ENCODE data around the gene CHMP1A.
"Not testable (repeated sequence)": the region's sequence is repeated elsewhere in the genome, so short reads cannot be mapped to it uniquely, and the experiment has no call there.

CHMP1A gene

DNA sequence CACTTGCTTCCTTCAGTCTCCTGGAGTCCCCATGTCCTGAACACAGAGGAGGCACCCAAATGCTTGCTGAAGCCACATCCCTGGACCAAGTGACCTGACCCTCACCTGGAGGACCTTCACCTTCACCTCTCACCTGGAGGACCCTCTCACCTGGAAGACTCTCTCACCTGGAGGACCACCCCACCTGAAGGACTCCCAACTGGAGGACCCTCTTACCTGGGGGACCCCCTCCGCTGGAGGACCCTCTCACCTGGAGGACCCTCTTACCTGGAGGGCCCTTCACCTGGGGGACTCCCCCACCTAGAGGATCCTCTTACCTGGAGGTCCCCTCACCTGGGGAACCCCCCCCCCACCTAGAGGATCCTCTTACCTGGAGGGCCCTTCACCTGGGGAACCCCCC is 28.4 kb upstream of the CHMP1A start:
- H3K4me3 ChIP-seq (ENCODE audit: low read depth, low read length): no peak overlapping the region
- no peak for DNase-seq (ENCODE audit: low read depth)
- TF ChIP-seq CTCF (IDR thresholded peaks at IDR 0.05; ENCODE audit: insufficient read depth, low read depth, low read length, missing control alignments): no peak

DNA sequence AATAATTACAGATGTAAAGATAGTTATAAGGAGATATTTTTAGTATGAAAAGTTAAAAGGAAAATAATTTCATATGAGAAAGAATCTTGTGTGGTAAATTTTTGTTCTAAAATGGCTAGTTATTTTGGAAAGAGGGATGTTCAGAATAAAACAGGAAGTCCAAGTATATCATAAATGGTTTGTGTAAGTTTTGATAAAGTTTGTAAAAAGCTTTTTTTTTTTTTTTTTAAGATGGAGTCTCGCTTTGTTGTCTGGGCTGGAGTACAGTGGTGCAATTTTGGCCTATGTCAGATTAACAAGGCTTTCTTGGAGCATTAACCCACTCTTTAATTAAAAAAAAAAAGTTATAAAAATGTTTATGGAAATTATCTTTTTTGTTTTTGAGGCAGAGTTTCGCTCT is 20.8 kb upstream of the CHMP1A start:
- TF ChIP-seq CTCF (IDR thresholded peaks at IDR 0.05; ENCODE audit: insufficient read depth, low read depth, low read length, missing control alignments): no peak
- DNase-seq (ENCODE audit: low read depth): no peak
- H3K4me3 ChIP-seq (ENCODE audit: low read depth, low read length): no peak overlapping the region

DNA sequence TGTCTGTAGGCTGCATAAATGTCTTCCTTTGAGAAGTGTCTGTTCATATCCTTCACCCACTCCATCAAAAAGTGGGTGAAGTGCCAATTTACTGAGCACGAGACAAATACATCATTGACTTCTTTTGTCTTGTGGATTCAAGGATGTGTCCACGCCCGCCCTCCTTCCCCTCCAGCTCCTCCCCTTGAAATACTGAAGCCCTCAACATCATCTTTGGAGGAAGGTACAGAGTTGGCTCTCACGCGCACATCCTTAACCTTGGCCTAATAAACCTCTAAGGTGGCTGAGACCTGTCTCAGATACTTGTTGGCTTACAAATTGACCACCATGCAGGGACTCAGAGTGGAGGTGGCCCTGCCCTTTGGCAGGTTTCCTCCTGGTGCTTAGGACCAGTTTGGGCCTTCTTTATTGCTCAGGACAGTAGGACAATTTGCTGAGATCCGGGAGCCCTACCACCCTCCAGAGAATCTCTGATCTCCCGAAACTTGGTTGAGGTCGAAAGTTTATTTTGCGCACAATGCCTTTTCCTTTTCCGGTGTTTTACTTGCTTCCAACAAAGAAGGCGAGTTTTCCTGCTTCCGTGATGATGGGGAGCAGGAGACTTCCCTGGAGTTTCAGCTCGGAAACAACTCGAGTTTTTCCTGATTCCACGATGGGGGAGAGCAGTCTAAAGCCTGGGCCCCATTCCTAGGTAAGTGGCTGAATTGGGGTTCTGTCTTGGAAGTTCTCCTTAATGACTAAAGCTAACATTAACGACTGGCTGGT is 14.9 kb upstream of the CHMP1A start:
- DNase-seq (ENCODE audit: low read depth): no peak
- TF ChIP-seq CTCF (IDR thresholded peaks at IDR 0.05; ENCODE audit: insufficient read depth, low read depth, low read length, missing control alignments): no peak

GRCh38 chr16:89671565-89671964 is 14.1 kb upstream of the CHMP1A start:
- H3K4me3 ChIP-seq (ENCODE audit: low read depth, low read length); DNase-seq (ENCODE audit: low read depth): not testable (repeated sequence)

More for the DNA sequence above, 14.9 kb upstream of the CHMP1A start:
- H3K4me3 ChIP-seq (ENCODE audit: low read depth, low read length): no peak overlapping the region

GRCh38 chr16:89670496-89671431 is 13.3 kb upstream of the CHMP1A start:
- H3K4me3 ChIP-seq (ENCODE audit: low read depth, low read length): no peak overlapping the region
- no peak for DNase-seq (ENCODE audit: low read depth)
- no peak for TF ChIP-seq CTCF (IDR thresholded peaks at IDR 0.05; ENCODE audit: insufficient read depth, low read depth, low read length, missing control alignments)

DNA sequence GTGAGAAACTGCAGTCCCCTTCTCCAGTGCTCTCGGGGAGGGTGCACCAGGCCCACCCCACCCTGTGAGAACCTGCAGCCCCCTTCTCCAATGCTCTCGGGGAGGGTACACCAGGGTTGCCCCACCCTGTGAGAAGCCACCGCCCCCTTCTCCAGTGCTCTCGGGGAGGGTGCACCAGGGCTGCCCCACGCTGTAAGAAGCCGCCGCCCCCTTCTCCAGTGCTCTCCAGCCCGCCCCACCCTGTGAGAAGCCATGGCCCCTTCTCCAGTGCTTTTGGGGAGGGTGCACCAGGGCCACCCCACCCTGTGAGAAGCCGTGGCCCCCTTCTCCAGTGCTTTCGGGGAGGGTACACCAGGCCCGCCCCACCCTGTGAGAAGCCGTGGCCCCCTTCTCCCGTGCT is 12.2 kb upstream of the CHMP1A start:
- TF ChIP-seq CTCF (IDR thresholded peaks at IDR 0.05; ENCODE audit: insufficient read depth, low read depth, low read length, missing control alignments): no peak
- DNase-seq (ENCODE audit: low read depth): no peak
- no peak overlapping the region for H3K4me3 ChIP-seq (ENCODE audit: low read depth, low read length)

GRCh38 chr16:89668790-89669158 is 11.3 kb upstream of the CHMP1A start:
- TF ChIP-seq CTCF (IDR thresholded peaks at IDR 0.05; ENCODE audit: insufficient read depth, low read depth, low read length, missing control alignments): no peak
- no peak for DNase-seq (ENCODE audit: low read depth)
- H3K4me3 ChIP-seq (ENCODE audit: low read depth, low read length): no peak overlapping the region
